Neutrophil (primary cell): Measurements from ENCODE around the gene GEMIN4.

Experiments used
- H3K27ac ChIP-seq: fragments of 200-600 bp; sonication (generic); 2 replicates; pipeline ENCODE4 v1.5.1; 2016; ENCODE audit warnings: mild to moderate bottlenecking, moderate library complexity
- H3K27me3 ChIP-seq: fragments of 200-600 bp; sonication (generic); 2 replicates; pipeline ENCODE4 v1.6.0; 2016; ENCODE audit warnings: mild to moderate bottlenecking
- H3K36me3 ChIP-seq: fragments of 200-600 bp; sonication (generic); 2 replicates; pipeline ENCODE4 v1.5.1; 2017
- H3K4me1 ChIP-seq, 2 experiments: fragments of 200-600 bp in 1 of 2; sonication (generic) in 1 of 2; 1 replicate in 1 of 2; 2 replicates in 1 of 2; pipeline versions ENCODE4 v1.5.1 to v1.6.1; 2013 to 2016; ENCODE audit warnings: low read depth in 1 of 2, low read length in 1 of 2, mild to moderate bottlenecking in 1 of 2, moderate library complexity in 1 of 2; ENCODE audit not compliant: control insufficient read depth in 1 of 2, insufficient read depth in 1 of 2
- H3K4me3 ChIP-seq, 2 experiments: fragments of 200-600 bp in 1 of 2; sonication (generic) in 1 of 2; 1 replicate in 1 of 2; 2 replicates in 1 of 2; pipeline ENCODE4 v1.5.1; 2013 to 2016; ENCODE audit warnings: low read depth in 1 of 2, low read length in 1 of 2, mild to moderate bottlenecking in 1 of 2, moderate library complexity in 1 of 2
- H3K9me3 ChIP-seq: fragments of 200-600 bp; sonication (generic); 2 replicates; pipeline ENCODE4 v1.5.1; 2016
- TF ChIP-seq, protein P1 (sequence below): fragments of 200-600 bp; sonication (generic); IDR thresholded peaks from 2 replicates; pipeline ENCODE4 v1.5.1; 2016; ENCODE audit warnings: antibody characterized with exemption

The GEMIN4 gene

DNA sequence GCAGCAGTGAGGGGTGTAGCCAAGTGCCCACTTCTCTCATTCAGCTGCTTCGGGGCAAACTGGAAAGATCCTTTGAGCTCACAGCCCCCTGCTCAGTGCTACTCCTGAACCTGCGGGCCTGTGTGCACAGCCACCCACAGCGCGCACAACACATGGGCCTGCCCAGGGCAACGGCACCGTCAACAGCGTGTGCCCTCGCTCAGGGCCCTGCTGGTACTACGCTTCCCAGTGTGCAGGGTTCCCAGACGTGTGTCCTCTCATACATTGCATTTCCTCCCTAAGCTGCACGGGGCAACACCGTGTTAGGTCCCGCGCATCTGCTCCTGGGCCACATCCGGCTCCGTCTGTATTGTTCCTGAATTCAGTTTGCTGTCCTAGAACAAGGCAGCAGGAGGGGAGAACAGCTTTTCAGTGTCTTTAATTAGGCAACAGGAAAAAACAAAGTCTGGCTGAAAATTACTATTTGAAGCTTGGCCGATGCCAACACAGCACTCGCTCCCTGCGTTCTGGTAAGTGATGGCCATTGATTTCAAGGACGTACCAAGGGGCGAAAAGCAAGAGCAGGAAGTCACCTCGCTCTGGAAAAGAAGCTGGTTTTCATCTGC is 45.3 kb upstream of the GEMIN4 start:
- TF ChIP-seq, protein P1, sequence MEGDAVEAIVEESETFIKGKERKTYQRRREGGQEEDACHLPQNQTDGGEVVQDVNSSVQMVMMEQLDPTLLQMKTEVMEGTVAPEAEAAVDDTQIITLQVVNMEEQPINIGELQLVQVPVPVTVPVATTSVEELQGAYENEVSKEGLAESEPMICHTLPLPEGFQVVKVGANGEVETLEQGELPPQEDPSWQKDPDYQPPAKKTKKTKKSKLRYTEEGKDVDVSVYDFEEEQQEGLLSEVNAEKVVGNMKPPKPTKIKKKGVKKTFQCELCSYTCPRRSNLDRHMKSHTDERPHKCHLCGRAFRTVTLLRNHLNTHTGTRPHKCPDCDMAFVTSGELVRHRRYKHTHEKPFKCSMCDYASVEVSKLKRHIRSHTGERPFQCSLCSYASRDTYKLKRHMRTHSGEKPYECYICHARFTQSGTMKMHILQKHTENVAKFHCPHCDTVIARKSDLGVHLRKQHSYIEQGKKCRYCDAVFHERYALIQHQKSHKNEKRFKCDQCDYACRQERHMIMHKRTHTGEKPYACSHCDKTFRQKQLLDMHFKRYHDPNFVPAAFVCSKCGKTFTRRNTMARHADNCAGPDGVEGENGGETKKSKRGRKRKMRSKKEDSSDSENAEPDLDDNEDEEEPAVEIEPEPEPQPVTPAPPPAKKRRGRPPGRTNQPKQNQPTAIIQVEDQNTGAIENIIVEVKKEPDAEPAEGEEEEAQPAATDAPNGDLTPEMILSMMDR = no peak
- H3K36me3 ChIP-seq = peaks cover 7% of the 10 kb centered on the region
- peaks cover 0 to 3% of the 10 kb centered on the region in 2 experiments for H3K4me1 ChIP-seq

DNA sequence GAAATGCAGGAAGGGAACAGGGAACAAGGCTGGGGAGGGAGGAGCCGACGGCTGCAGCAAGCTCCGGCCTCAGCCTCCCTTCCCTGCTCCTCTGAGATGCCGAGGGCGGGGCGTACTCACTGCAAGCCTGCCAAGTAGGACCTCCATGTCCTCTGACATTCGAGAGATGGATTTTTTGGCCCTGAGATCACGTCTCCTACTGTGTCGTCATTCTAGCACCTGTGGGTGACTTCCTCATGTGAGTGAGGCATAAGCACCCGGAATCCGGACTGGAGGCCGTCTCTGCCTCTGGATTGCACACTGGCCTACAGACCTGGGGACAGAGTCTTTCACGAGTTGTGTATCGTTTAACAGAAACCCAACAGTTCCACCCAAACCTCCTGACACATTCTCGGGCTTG is 44.5 kb upstream of the GEMIN4 start:
- peaks cover 13% of the 10 kb centered on the region for H3K36me3 ChIP-seq
- H3K9me3 ChIP-seq = no peaks in the 10 kb centered on the region
- no peak overlapping the region for H3K4me3 ChIP-seq
- no peak overlapping the region for H3K27ac ChIP-seq
- H3K27me3 ChIP-seq = no peaks in the 10 kb centered on the region
- peaks cover 2 to 6% of the 10 kb centered on the region in 2 experiments for H3K4me1 ChIP-seq
- TF ChIP-seq, protein P1 = no peak

More for the DNA sequence above, 45.3 kb upstream of the GEMIN4 start:
- H3K27ac ChIP-seq = no peak overlapping the region
- H3K27me3 ChIP-seq = no peaks in the 10 kb centered on the region
- H3K4me3 ChIP-seq = no peak overlapping the region
- H3K9me3 ChIP-seq = no peaks in the 10 kb centered on the region

DNA sequence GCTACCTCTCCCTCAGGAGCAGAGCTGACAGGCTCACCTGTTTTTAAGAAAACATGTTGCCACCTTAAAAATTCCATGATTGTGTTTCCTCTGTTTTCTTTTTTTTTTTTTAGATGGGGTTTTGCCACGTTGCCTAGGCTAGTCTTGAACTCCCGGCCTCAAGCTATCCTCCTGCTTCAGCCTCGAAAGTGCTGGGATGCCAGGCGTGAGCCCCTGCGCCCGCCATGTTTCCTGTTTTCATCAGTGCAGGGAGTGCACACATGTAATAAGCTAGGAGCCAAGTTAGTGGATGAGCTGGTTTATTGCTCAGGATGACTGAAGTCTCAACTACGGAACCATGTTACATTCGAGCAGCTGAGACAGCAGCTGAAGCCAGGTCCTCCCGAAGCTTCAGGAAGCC is 43.7 kb upstream of the GEMIN4 start:
- TF ChIP-seq, protein P1 = no peak
- no peaks in the 10 kb centered on the region for H3K27me3 ChIP-seq
- H3K27ac ChIP-seq = no peak overlapping the region
- peaks cover 13% of the 10 kb centered on the region for H3K36me3 ChIP-seq
- no peaks in the 10 kb centered on the region for H3K9me3 ChIP-seq
- peaks cover 9 to 12% of the 10 kb centered on the region in 2 experiments for H3K4me1 ChIP-seq
- no peak overlapping the region for H3K4me3 ChIP-seq

DNA sequence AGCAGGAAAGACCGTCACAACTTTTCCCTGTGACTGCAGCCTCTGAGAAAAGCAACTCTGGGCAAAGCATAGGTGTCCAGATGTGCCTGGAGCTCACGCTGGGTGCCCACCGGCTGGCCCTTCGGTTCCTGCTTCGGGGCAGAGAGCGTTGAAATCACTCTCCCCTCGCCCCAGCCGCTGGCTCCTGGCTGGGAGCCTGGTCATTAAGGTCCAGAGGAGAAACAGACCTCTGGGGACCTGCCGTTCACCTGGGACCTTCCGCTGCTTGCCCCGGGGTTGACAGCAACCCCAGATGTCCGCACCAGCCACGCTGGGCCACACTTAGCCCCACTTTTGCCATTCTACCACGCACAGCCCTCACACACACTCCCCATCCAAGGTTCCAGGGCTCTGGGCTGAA is 43.2 kb upstream of the GEMIN4 start:
- H3K36me3 ChIP-seq = peaks cover 14% of the 10 kb centered on the region
- H3K27ac ChIP-seq = no peak overlapping the region
- no peaks in the 10 kb centered on the region for H3K27me3 ChIP-seq
- peaks cover 9 to 12% of the 10 kb centered on the region in 2 experiments for H3K4me1 ChIP-seq
- H3K9me3 ChIP-seq = no peaks in the 10 kb centered on the region
- H3K4me3 ChIP-seq = no peak overlapping the region
- TF ChIP-seq, protein P1 = no peak

DNA sequence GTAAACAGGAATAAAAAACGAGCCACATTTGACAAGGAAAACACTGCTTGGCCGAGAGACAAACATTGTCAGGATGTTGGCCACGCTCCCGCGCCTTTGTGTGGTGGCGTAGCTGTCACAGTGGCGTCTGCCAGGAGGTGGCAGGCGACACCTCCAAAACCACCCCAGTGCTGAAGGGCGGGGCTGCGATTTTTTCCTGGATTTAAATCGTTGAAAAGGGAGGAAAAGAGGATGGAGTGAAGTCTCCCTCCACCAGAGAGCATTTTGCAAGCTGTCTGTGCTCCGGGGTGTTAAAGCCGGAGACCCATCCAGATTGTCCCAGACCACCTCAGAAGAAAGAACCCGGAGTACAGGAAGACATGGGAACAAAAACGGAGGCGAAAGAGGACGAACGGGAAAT is 42.8 kb upstream of the GEMIN4 start:
- Histone ChIP-seq H3K27ac (no peak overlapping the region), H3K4me3 (no peak overlapping the region)
- TF ChIP-seq, protein P1 = no peak

More for the DNA sequence above, 42.8 kb upstream of the GEMIN4 start:
- Histone ChIP-seq H3K27me3 (no peaks in the 10 kb centered on the region), H3K4me1 (peaks cover 9 to 12% of the 10 kb centered on the region in 2 experiments), H3K36me3 (peaks cover 18% of the 10 kb centered on the region), H3K9me3 (no peaks in the 10 kb centered on the region)
